Omental fat pad (tissue), 4 donors: ENCODE results near the gene RIMBP2. TPM values are rescaled to one million over a fixed set of nuclear protein-coding genes. Genes with fewer than 3 reads are reported as not detected.

Source experiments
- ATAC-seq: fragments of 150-250 bp; one replicate; pipeline ENCODE4 v1.9.1; 2016; ENCODE audit warnings: mild to moderate bottlenecking, moderate library complexity; ENCODE audit not compliant: low FRiP score
- DNase-seq: peaks from one replicate; pipeline ENCODE4 v3.0.0-alpha.2; 2019; ENCODE audit warnings: low spot score
- CTCF ChIP-seq, 3 donors: fragments of 450-650 bp; IDR thresholded peaks; one replicate each; pipeline ENCODE4 v1.5.1; 2016 to 2017; ENCODE audit warnings: antibody characterized with exemption in 3 of 3, mild to moderate bottlenecking in 3 of 3, moderate library complexity in 2 of 3
- total RNA-seq, 4 donors: library from RNA; depleted of rRNA; stranded (reverse); fragments of >200 nt; gene quantifications; one replicate each; pipeline ENCODE4 v1.1.0, GENCODE V29; 2016

RIMBP2 gene
- total RNA-seq, 4 donors from 2014 or later = 0.36 to 3.2 (median 1.6) TPM; not detected in 1

GRCh38 chr12:130555221-130555620 is 160.9 kb downstream of the RIMBP2 start:
- no peak for TF ChIP-seq CTCF (IDR thresholded peaks at IDR 0.05)
- DNase-seq (no peak), ATAC-seq (no peak)

- ATAC-seq = no peak
- no peak for TF ChIP-seq CTCF (IDR thresholded peaks at IDR 0.05)
- DNase-seq = no peak
Observed at GRCh38 chr12:130552483-130552996, 163.6 kb downstream of the RIMBP2 start.

GRCh38 chr12:130549361-130549760 is 166.7 kb downstream of the RIMBP2 start:
- DNase-seq (no peak), ATAC-seq (no peak)
- no peak for TF ChIP-seq CTCF (IDR thresholded peaks at IDR 0.05)

- DNase-seq (no peak), ATAC-seq (no peak)
- TF ChIP-seq CTCF (IDR thresholded peaks at IDR 0.05) = no peak
Observed at GRCh38 chr12:130547480-130548155, 168.5 kb downstream of the RIMBP2 start.

GRCh38 chr12:130546494-130546893 is 169.6 kb downstream of the RIMBP2 start:
- DNase-seq (no peak), ATAC-seq (no peak)
- TF ChIP-seq CTCF (IDR thresholded peaks at IDR 0.05) = no peak

GRCh38 chr12:130545475-130545874 is 170.6 kb downstream of the RIMBP2 start:
- DNase-seq (no peak), ATAC-seq (no peak)
- no peak for TF ChIP-seq CTCF (IDR thresholded peaks at IDR 0.05)

- no peak for TF ChIP-seq CTCF (IDR thresholded peaks at IDR 0.05)
- no peak for ATAC-seq
- DNase-seq = no peak
Observed at GRCh38 chr12:130540376-130540775, 175.7 kb downstream of the RIMBP2 start.
